ENCODE data around the gene ARHGAP10. TPM values are rescaled to one million over a fixed set of nuclear protein-coding genes. Genes with fewer than 3 reads are reported as not detected.

Gene ARHGAP10
- total RNA-seq, 3 donors from 2014 or later (not counting 1 experiment from before 2014, with no cell fraction given) = 13.9 to 28.7 (median 23.2) TPM

DNA sequence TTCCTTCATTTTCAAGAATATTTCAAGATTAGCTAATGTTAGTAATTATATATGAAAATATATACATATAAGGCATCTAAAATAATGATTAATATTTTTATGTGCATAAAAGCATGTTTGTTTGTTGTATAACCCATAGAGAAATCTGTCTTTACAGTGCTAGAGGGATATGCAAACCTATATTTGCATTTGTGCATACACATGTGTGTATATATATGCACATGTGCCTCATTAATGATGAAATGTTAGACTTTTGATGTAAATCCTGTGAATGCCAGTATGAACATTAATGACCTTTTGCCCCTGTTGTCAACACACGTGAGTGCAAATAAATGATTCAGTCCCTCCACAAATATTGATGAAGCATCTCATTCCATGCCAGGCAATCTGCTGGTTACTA lies 197.9 kb downstream of the ARHGAP10 start:
- ATAC-seq = no peak
- DNase-seq = no peak
- H3K36me3 ChIP-seq (ENCODE audit: control insufficient read depth, insufficient read depth, low read length) = no peaks in the 10 kb centered on the region
- no peaks in the 10 kb centered on the region for H3K4me1 Mint-ChIP-seq
- peaks cover 7% of the 10 kb centered on the region for H3K36me3 Mint-ChIP-seq
- intact Hi-C loops (cut with micrococcal nuclease) = no loop called here
- H3K4me1 ChIP-seq (ENCODE audit: control insufficient read depth, insufficient read depth, low read length) = no peaks in the 10 kb centered on the region
- H3K27me3 Mint-ChIP-seq (ENCODE audit: low read depth in 2 of 2) = no peaks in the 10 kb centered on the region
- TF ChIP-seq CTCF (IDR thresholded peaks at IDR 0.05) = no peak
- whole genome bisulfite sequencing (ENCODE audit: insufficient coverage) = 100% methylated on average over 1 of the region's 1 CpG
- no peak overlapping the region for H3K27ac Mint-ChIP-seq
- no peak overlapping the region for H3K4me3 ChIP-seq (ENCODE audit: low read length)
- no peak overlapping the region for H3K4me3 Mint-ChIP-seq
- H3K9me3 Mint-ChIP-seq = no peaks in the 10 kb centered on the region
- H3K27me3 ChIP-seq (ENCODE audit: control insufficient read depth, insufficient read depth, low read length) = no peaks in the 10 kb centered on the region
- no peak overlapping the region for H3K27ac ChIP-seq (ENCODE audit: low read length)
- H3K9me3 ChIP-seq (ENCODE audit: control insufficient read depth, insufficient read depth, low read length) = no peaks in the 10 kb centered on the region

DNA sequence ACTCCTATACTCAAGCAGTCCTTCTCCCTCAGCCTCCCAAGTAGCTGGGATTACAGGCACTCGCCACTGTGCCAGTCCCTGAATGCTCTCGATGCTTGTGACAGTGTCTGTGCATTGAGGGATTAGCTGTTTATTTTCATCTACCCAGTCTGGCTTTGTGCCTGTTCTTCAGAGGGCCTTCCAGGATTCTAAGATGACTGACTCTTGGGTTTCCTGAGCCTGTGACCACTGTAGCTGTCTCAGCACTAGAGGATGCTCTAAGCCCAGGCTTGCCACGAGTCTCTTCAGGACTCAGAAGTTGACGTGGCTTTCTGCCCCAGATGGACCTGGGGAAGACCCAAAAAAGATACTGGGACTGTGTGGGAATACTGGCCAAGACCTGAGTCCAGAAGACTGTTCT lies 201.4 kb downstream of the ARHGAP10 start:
- no peak overlapping the region for H3K27ac ChIP-seq (ENCODE audit: low read length)
- H3K4me1 ChIP-seq (ENCODE audit: control insufficient read depth, insufficient read depth, low read length) = no peaks in the 10 kb centered on the region
- DNase-seq (peak in 1 of 2 donors; percentile 41), ATAC-seq (peak in 2 of 3 donors; percentile 48 to 49)
- no peaks in the 10 kb centered on the region for H3K4me1 Mint-ChIP-seq
- no peak for TF ChIP-seq CTCF (IDR thresholded peaks at IDR 0.05)
- peaks cover 7% of the 10 kb centered on the region for H3K36me3 Mint-ChIP-seq
- no peaks in the 10 kb centered on the region for H3K9me3 ChIP-seq (ENCODE audit: control insufficient read depth, insufficient read depth, low read length)
- 88% methylated on average over 4 of the region's 4 CpGs for WGBS (ENCODE audit: insufficient coverage)
- H3K9me3 Mint-ChIP-seq = no peaks in the 10 kb centered on the region
- intact Hi-C loops (cut with micrococcal nuclease) = no loop called here
- H3K4me3 Mint-ChIP-seq = no peak overlapping the region
- H3K4me3 ChIP-seq (ENCODE audit: low read length) = no peak overlapping the region
- H3K27me3 ChIP-seq (ENCODE audit: control insufficient read depth, insufficient read depth, low read length) = no peaks in the 10 kb centered on the region
- H3K27ac Mint-ChIP-seq = no peak overlapping the region
- no peaks in the 10 kb centered on the region for H3K36me3 ChIP-seq (ENCODE audit: control insufficient read depth, insufficient read depth, low read length)
- H3K27me3 Mint-ChIP-seq (ENCODE audit: low read depth in 2 of 2) = no peaks in the 10 kb centered on the region

- TF ChIP-seq CTCF (IDR thresholded peaks at IDR 0.05) = no peak
- Mint-ChIP-seq H3K27me3 (ENCODE audit: low read depth in 2 of 2) (no peaks in the 10 kb centered on the region), H3K4me3 (no peak overlapping the region), H3K4me1 (no peaks in the 10 kb centered on the region), H3K27ac (no peak overlapping the region), H3K9me3 (no peaks in the 10 kb centered on the region), H3K36me3 (peaks cover 7% of the 10 kb centered on the region)
- Histone ChIP-seq H3K4me1 (ENCODE audit: control insufficient read depth, insufficient read depth, low read length) (no peaks in the 10 kb centered on the region), H3K4me3 (ENCODE audit: low read length) (no peak overlapping the region), H3K9me3 (ENCODE audit: control insufficient read depth, insufficient read depth, low read length) (no peaks in the 10 kb centered on the region), H3K27ac (ENCODE audit: low read length) (no peak overlapping the region), H3K27me3 (ENCODE audit: control insufficient read depth, insufficient read depth, low read length) (no peaks in the 10 kb centered on the region), H3K36me3 (ENCODE audit: control insufficient read depth, insufficient read depth, low read length) (no peaks in the 10 kb centered on the region)
- no peak for ATAC-seq
- intact Hi-C loops (cut with micrococcal nuclease) = no loop called here
- 97% methylated on average over 3 of the region's 3 CpGs for WGBS (ENCODE audit: insufficient coverage)
- no peak for DNase-seq
These were observed 201.9 kb downstream of the ARHGAP10 start for GRCh38 chr4:147933779-147934178.

DNA sequence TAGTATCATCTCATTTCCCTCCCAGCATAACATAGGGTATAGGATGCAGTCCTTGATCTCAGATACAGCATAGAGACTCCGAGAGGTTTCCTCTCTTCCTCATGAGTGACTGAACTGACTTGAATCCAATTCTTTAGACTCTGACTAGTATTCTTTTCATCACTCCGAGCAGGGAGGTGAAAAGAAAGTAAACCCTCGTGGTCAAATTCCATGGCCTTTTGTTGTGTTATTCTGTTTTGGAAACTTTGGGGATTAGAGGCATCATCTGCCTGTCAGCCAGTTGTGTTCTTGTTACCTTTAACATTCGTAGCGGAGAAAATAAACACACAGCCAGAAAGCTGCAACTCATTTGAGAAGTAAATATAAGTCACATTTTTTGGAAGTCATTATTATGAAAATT lies 206.6 kb downstream of the ARHGAP10 start:
- no peaks in the 10 kb centered on the region for H3K27me3 Mint-ChIP-seq (ENCODE audit: low read depth in 2 of 2)
- no peak overlapping the region for H3K27ac Mint-ChIP-seq
- DNase-seq (no peak), ATAC-seq (no peak)
- Histone ChIP-seq H3K9me3 (ENCODE audit: control insufficient read depth, insufficient read depth, low read length) (no peaks in the 10 kb centered on the region), H3K27ac (ENCODE audit: low read length) (no peak overlapping the region), H3K36me3 (ENCODE audit: control insufficient read depth, insufficient read depth, low read length) (peaks cover 2% of the 10 kb centered on the region), H3K4me1 (ENCODE audit: control insufficient read depth, insufficient read depth, low read length) (peaks cover 5% of the 10 kb centered on the region), H3K4me3 (ENCODE audit: low read length) (no peak overlapping the region), H3K27me3 (ENCODE audit: control insufficient read depth, insufficient read depth, low read length) (no peaks in the 10 kb centered on the region)
- no peak overlapping the region for H3K4me3 Mint-ChIP-seq
- no peaks in the 10 kb centered on the region for H3K36me3 Mint-ChIP-seq
- H3K4me1 Mint-ChIP-seq = peaks cover 17 to 30% of the 10 kb centered on the region in 2 donors
- intact Hi-C loops (cut with micrococcal nuclease) = no loop called here
- TF ChIP-seq CTCF (IDR thresholded peaks at IDR 0.05) = no peak
- WGBS (ENCODE audit: insufficient coverage) = 93% methylated on average over 5 of the region's 5 CpGs
- H3K9me3 Mint-ChIP-seq = no peaks in the 10 kb centered on the region
